CD4-positive, alpha-beta T cell treated with Interleukin-4 for 4 hours (primary cell): ENCODE measurements around the gene TPRG1.

Source experiments
- DNase-seq: peaks from one replicate; pipeline ENCODE4 v3.0.0-alpha.2; 2020

TPRG1 gene

GRCh38 chr3:189233225-189233858, 61.6 kb downstream of the TPRG1 start:
- no peak for DNase-seq

- no peak for DNase-seq
Measured at GRCh38 chr3:189235214-189235613, 63.4 kb downstream of the TPRG1 start.

- no peak for DNase-seq
Measured at GRCh38 chr3:189236352-189236751, 64.6 kb downstream of the TPRG1 start.

GRCh38 chr3:189237526-189237925, 65.8 kb downstream of the TPRG1 start:
- DNase-seq = no peak

GRCh38 chr3:189238071-189238470, 66.3 kb downstream of the TPRG1 start:
- no peak for DNase-seq

GRCh38 chr3:189239616-189240015, 67.8 kb downstream of the TPRG1 start:
- DNase-seq = no peak

- no peak for DNase-seq
Measured at GRCh38 chr3:189249987-189250386, 78.2 kb downstream of the TPRG1 start.

- no peak for DNase-seq
Measured at GRCh38 chr3:189258261-189258660, 86.5 kb downstream of the TPRG1 start.

- no peak for DNase-seq
Measured at GRCh38 chr3:189260556-189261493, 89.1 kb downstream of the TPRG1 start.

- DNase-seq = no peak
Measured at GRCh38 chr3:189262746-189263145, 91.0 kb downstream of the TPRG1 start.

GRCh38 chr3:189267981-189268613, 96.3 kb downstream of the TPRG1 start:
- no peak for DNase-seq

GRCh38 chr3:189269365-189269764, 97.6 kb downstream of the TPRG1 start:
- DNase-seq = no peak

- peak; percentile 24 for DNase-seq
Measured at GRCh38 chr3:189270248-189270832, 98.6 kb downstream of the TPRG1 start.

GRCh38 chr3:189272500-189273119, 100.8 kb downstream of the TPRG1 start:
- DNase-seq = no peak

GRCh38 chr3:189273736-189274135, 102.0 kb downstream of the TPRG1 start:
- no peak for DNase-seq

GRCh38 chr3:189275182-189275581, 103.4 kb downstream of the TPRG1 start:
- DNase-seq = no peak

- DNase-seq = no peak
Measured at GRCh38 chr3:189275852-189276251, 104.1 kb downstream of the TPRG1 start.

GRCh38 chr3:189276444-189277219, 104.9 kb downstream of the TPRG1 start:
- no peak for DNase-seq

- no peak for DNase-seq
Measured at GRCh38 chr3:189277711-189278110, 105.9 kb downstream of the TPRG1 start.

GRCh38 chr3:189278221-189278620, 106.5 kb downstream of the TPRG1 start:
- no peak for DNase-seq

GRCh38 chr3:189282189-189282588, 110.4 kb downstream of the TPRG1 start:
- DNase-seq = no peak

GRCh38 chr3:189282741-189283140, 111.0 kb downstream of the TPRG1 start:
- DNase-seq = no peak
